MCF 10A (cell line): Measurements from ENCODE around the gene CIDEA. TPM values are rescaled to one million over a fixed set of nuclear protein-coding genes. Genes with fewer than 3 reads are reported as not detected.

Source experiments
- BruUV-seq: library from RNA; stranded (reverse); fragments of 400-500 nt; replicated peaks from 2 replicates; lab custom pipeline; 2021; lab: Mats Ljungman, UMichigan
- CTCF ChIA-PET: fragments of 300-600 bp; sonication (Branson Sonifier 250); formaldehyde crosslinking; extraction: SDS; loops from one replicate; lab custom pipeline; 2021; ENCODE audit warnings: antibody characterized with exemption, inconsistent platforms; lab: Yijun Ruan, JAX
- POLR2A ChIA-PET: fragments of 300-600, 350-650 bp; sonication (Branson Sonifier 250); formaldehyde crosslinking; extraction: SDS; loops from one replicate; lab custom pipeline; 2020; ENCODE audit warnings: antibody characterized with exemption, inconsistent platforms; lab: Yijun Ruan, JAX
- DNase-seq: peaks from one replicate; pipeline ENCODE4 v3.0.0-alpha.2; 2018; ENCODE audit not compliant: unreplicated experiment
- H3K27ac Mint-ChIP-seq: one replicate; pipeline ENCODE4 v1.8.0; 2022; ENCODE audit warnings: mild to moderate bottlenecking, low read depth, mixed read lengths; ENCODE audit not compliant: unreplicated experiment
- H3K27me3 Mint-ChIP-seq: one replicate; pipeline ENCODE4 v1.8.0; 2022; ENCODE audit warnings: mixed read lengths; ENCODE audit not compliant: insufficient read depth, unreplicated experiment
- H3K36me3 Mint-ChIP-seq: one replicate; pipeline ENCODE4 v1.8.0; 2022; ENCODE audit warnings: mild to moderate bottlenecking, moderate library complexity, mixed read lengths; ENCODE audit not compliant: insufficient read depth, unreplicated experiment
- H3K4me1 Mint-ChIP-seq: one replicate; pipeline ENCODE4 v1.8.0; 2022; ENCODE audit warnings: mixed read lengths; ENCODE audit not compliant: insufficient read depth, unreplicated experiment
- H3K4me3 Mint-ChIP-seq: one replicate; pipeline ENCODE4 v1.8.0; 2022; ENCODE audit warnings: mild to moderate bottlenecking, moderate library complexity, mixed read lengths; ENCODE audit not compliant: unreplicated experiment
- H3K9me3 Mint-ChIP-seq: one replicate; pipeline ENCODE4 v1.8.0; 2022; ENCODE audit warnings: mixed read lengths; ENCODE audit not compliant: unreplicated experiment
- intact Hi-C: fragments of 100-400 bp; cut with micrococcal nuclease; formaldehyde crosslinking; loops from 2 replicates; pipeline ENCODE4 v1.14.1; 2022
- total RNA-seq: library from RNA; stranded (reverse); gene quantifications from 2 replicates; pipeline ENCODE4 v1.2.3, GENCODE V29; 2022
- TF ChIP-seq, protein P1 (sequence below): fragments of 200-600 bp; IDR thresholded peaks from one replicate; pipeline ENCODE4 v1.8.0; 2022; ENCODE audit warnings: antibody characterized with exemption, mild to moderate bottlenecking; ENCODE audit not compliant: unreplicated experiment

CIDEA gene
- total RNA-seq, 1 experiment from 2014 or later = not detected

DNA sequence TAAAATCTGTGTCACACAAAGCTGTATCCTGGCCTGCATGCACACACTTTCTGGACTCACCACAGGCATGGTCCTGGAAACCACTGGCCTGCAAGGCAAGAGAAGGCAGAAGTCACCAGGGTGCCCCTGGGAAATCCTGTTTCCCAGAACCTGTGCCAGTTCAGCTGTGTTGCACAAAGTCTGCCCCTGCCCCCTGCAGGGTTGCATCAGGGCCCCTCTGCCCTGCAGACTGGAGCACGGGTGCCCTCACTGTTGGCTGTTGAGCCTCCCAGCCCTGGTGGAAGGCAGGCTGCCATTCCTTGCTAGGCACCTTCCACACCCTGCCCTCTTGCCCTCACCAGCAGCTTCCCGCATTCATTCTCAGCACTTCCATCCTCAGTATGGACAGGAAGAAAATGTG is 35.9 kb downstream of the CIDEA start:
- DNase-seq = no peak
- Mint-ChIP-seq H3K4me1 (peaks cover 18% of the 10 kb centered on the region), H3K9me3 (no peaks in the 10 kb centered on the region), H3K27ac (no peak overlapping the region), H3K4me3 (no peak overlapping the region), H3K36me3 (peaks cover 4% of the 10 kb centered on the region), H3K27me3 (no peaks in the 10 kb centered on the region)
- no TSS peak for BruUV-seq
- intact Hi-C loops = no loop called here
- TF ChIP-seq, protein P1, sequence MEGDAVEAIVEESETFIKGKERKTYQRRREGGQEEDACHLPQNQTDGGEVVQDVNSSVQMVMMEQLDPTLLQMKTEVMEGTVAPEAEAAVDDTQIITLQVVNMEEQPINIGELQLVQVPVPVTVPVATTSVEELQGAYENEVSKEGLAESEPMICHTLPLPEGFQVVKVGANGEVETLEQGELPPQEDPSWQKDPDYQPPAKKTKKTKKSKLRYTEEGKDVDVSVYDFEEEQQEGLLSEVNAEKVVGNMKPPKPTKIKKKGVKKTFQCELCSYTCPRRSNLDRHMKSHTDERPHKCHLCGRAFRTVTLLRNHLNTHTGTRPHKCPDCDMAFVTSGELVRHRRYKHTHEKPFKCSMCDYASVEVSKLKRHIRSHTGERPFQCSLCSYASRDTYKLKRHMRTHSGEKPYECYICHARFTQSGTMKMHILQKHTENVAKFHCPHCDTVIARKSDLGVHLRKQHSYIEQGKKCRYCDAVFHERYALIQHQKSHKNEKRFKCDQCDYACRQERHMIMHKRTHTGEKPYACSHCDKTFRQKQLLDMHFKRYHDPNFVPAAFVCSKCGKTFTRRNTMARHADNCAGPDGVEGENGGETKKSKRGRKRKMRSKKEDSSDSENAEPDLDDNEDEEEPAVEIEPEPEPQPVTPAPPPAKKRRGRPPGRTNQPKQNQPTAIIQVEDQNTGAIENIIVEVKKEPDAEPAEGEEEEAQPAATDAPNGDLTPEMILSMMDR = no peak
- ChIA-PET CTCF (interaction anchor here (1.4 kb wide), 1 partner anchor 28 kb away, joined by 3 read pairs; no protein-coding TSS in a partner anchor), POLR2A (interaction anchor here (14.3 kb wide), 1 partner anchor 17 kb away, joined by 234 read pairs; the partner anchor contains the start of gene TUBB6)

DNA sequence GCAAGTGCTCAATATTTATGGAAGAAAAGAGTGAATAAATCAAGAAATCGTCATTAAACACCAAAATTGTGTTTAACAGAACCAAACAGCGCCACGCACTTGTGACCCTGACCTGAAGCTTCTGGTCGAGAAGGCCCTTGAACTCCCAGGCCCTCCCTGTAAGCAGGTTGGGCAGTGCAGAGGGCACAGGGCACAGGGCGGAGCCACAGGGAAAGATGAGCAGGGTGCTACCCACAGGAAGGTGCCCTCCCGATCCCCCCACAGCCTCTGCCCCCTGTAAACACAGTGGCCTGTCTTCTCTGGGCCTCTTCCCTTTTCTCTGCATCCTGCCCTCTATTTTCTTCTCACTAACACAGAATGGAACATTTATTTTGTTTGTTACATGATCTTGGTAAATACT is 37.0 kb downstream of the CIDEA start:
- POLR2A ChIA-PET = no interaction called here
- no peak overlapping the region for H3K27ac Mint-ChIP-seq
- TF ChIP-seq, protein P1 = no peak
- CTCF ChIA-PET = no interaction called here
- H3K9me3 Mint-ChIP-seq = no peaks in the 10 kb centered on the region
- DNase-seq = no peak
- intact Hi-C loops = no loop called here
- peaks cover 18% of the 10 kb centered on the region for H3K4me1 Mint-ChIP-seq
- H3K27me3 Mint-ChIP-seq = no peaks in the 10 kb centered on the region
- BruUV-seq = no TSS peak
- no peaks in the 10 kb centered on the region for H3K36me3 Mint-ChIP-seq
- H3K4me3 Mint-ChIP-seq = no peak overlapping the region

DNA sequence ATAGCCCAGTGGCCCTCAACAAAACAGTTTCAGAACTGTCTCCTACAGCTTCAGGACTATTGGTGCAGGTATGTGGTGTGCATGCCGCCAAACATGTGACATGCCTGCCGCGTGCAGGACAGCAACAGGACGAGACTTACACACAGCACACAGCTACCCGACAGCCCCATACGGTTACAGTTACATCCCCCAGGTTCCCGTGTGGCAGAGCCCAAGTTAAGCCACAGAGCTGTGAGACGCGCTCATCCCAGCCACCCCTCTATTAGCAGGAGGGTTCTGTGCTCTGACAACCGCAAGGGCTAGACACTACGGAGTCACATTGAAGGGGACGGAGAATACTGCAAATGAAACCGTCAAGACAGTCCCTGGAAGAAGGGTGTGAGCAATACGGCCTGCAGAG is 37.5 kb downstream of the CIDEA start:
- DNase-seq = no peak
- Mint-ChIP-seq H3K4me3 (no peak overlapping the region), H3K27ac (no peak overlapping the region), H3K27me3 (no peaks in the 10 kb centered on the region), H3K4me1 (peaks cover 22% of the 10 kb centered on the region), H3K36me3 (no peaks in the 10 kb centered on the region), H3K9me3 (no peaks in the 10 kb centered on the region)
- TF ChIP-seq, protein P1 = no peak
- intact Hi-C loops = no loop called here
- BruUV-seq = no TSS peak
- ChIA-PET CTCF (interaction anchor here (1.2 kb wide), 1 partner anchor 20 kb away, joined by 4 read pairs; no protein-coding TSS in a partner anchor), POLR2A (no interaction called here)

DNA sequence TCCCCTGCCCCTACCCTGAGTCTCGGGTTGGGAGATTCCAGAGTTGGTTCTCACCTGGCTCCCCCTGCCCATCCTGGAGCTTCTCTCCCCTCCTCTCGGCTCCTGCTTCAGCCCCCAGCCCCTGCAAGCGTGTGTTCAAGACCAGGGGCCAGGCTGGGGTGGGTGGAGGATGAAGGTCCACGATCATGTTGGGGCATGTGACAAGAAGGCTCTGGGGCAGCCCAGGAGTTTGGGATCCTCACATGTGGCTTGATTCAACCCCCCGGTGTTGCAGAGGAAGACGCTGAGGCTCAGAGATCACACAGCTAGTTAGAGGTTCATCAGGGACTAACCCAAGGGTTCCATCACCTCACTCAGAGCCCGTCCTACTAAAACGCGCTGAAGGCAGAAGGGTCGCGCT is 39.7 kb downstream of the CIDEA start:
- Mint-ChIP-seq H3K4me1 (peaks cover 14% of the 10 kb centered on the region), H3K4me3 (no peak overlapping the region), H3K36me3 (no peaks in the 10 kb centered on the region), H3K9me3 (no peaks in the 10 kb centered on the region), H3K27ac (no peak overlapping the region), H3K27me3 (no peaks in the 10 kb centered on the region)
- TF ChIP-seq, protein P1 = no peak
- no peak for DNase-seq
- ChIA-PET POLR2A (interaction anchor here (0.6 kb wide), 1 partner anchor 26 kb away, joined by 5 read pairs; no protein-coding TSS in a partner anchor), CTCF (interaction anchor here (1.1 kb wide), 1 partner anchor 10 kb away, joined by 3 read pairs; no protein-coding TSS in a partner anchor)
- no TSS peak for BruUV-seq
- intact Hi-C loops = no loop called here
